ENCODE data around the gene ADAMTS8.

The ADAMTS8 gene

DNA sequence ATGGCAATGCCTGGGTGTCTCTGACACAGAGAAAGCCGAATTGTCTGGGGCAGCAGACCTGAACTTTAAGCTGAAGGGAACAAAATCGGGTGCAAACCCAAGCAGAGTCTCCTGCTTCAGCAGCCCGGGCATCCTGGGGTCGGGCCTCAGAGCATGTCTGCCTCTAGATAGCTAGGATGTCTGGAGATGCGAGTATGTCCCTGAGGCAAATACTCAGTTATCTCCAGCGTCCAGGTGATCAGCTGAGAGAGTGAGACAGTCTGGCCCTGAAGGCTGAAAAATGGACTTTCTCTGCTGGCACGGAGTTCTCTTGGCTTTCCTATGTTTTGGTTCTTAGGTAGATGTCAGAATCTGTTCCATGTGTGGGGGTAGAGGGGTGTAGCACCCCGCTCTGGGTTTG lies 3.3 kb downstream of the ADAMTS8 start:
- H3K4me3 ChIP-seq (ENCODE audit: low read length), result no peak overlapping the region
- DNase-seq (ENCODE audit: low read depth, low spot score), result no peak

DNA sequence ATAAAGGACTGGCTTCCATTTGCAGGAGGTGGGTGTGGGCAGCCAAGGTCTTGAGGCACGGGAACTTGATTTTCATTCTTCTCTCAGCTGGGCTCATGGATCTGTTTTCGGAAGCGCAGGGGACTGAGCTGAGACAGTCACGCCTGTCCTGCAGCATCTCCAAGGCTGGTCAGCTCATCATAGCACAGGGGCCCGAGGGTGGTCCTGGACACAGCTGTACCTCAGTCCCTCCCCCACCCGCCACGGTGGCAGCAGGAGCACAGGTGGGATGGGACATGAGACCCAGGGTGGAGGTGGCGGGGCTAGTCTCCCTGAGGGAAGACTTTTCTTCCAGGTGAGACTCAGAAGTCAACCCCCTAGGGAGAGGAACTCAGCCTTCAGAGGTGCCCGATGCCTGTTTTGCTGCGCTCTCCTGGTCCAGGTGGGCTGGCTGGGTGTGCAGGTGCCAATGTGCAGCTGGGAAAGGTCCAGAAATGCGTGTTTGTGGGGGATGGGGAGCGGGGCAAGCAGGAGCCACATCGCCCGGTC lies 3.7 kb downstream of the ADAMTS8 start:
- no peak for DNase-seq (ENCODE audit: low read depth, low spot score)

DNA sequence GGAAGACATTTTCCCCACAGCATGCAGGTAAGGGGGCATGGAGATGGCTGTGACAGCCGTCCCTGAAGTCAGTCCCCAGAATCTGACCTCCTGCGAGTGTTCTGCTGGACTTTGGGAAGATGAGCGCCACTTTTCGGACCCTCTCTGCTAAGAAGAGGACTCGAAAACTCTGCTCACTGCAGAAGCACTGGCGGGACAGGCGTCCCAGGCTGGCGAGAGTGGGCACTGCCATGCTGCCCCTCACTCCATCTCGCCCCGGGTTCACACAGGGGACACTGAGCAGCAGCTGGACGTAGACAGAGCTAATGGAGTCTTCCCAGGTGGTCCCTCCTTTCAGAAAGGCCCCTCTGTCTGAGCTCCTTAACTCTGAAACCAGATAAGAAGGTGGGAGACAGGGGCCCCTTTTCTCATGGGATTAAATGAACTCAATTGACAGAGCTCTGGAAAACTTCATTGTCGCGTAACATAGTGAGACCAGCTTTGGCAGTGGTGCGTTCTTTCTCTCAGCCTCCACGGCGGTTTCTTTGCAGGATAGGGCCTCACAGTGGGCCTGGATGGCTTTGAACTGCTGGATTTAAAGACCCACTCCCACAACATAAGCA lies 4.8 kb downstream of the ADAMTS8 start:
- DNase-seq (ENCODE audit: low read depth, low spot score), result no peak
- H3K4me3 ChIP-seq (ENCODE audit: low read length), result no peak overlapping the region

More for the DNA sequence above, 3.7 kb downstream of the ADAMTS8 start:
- no peak overlapping the region for H3K4me3 ChIP-seq (ENCODE audit: low read length)

- no peak overlapping the region for H3K4me3 ChIP-seq (ENCODE audit: low read length)
- DNase-seq (ENCODE audit: low read depth, low spot score), result no peak
Measured at GRCh38 chr11:130422251-130422995, 6.0 kb downstream of the ADAMTS8 start.

- H3K4me3 ChIP-seq (ENCODE audit: low read length), result no peak overlapping the region
- no peak for DNase-seq (ENCODE audit: low read depth, low spot score)
Measured at GRCh38 chr11:130421697-130422096, 6.7 kb downstream of the ADAMTS8 start.

- DNase-seq (ENCODE audit: low read depth, low spot score), result no peak
- no peak overlapping the region for H3K4me3 ChIP-seq (ENCODE audit: low read length)
Measured at GRCh38 chr11:130421199-130421585, 7.2 kb downstream of the ADAMTS8 start.

GRCh38 chr11:130420478-130421198 lies 7.8 kb downstream of the ADAMTS8 start:
- H3K4me3 ChIP-seq (ENCODE audit: low read length), result no peak overlapping the region
- no peak for DNase-seq (ENCODE audit: low read depth, low spot score)

GRCh38 chr11:130418756-130419155 lies 9.7 kb downstream of the ADAMTS8 start:
- no peak for DNase-seq (ENCODE audit: low read depth, low spot score)
- H3K4me3 ChIP-seq (ENCODE audit: low read length), result no peak overlapping the region

- H3K4me3 ChIP-seq (ENCODE audit: low read length), result no peak overlapping the region
- DNase-seq (ENCODE audit: low read depth, low spot score), result no peak
Measured at GRCh38 chr11:130418210-130418609, 10.2 kb downstream of the ADAMTS8 start.

DNA sequence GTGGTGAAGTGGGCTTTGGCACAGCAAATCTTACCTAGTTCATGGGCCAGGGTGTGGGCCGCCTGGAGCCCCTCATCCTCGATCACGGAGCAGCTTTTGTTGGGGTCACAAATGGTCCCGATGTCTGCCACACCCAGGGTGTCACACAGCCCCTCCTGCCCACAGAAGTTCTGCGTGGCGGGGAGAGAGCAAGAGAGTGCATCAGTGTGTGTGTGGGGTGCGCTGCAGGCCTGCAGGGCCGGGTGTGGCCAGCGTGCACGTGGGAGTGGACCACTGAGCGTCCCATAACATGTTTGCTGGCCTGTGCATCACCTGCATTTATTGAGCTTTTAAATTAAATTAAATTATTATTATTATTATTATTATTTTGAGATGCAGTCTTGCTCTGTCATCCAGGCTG lies 11.5 kb downstream of the ADAMTS8 start:
- DNase-seq (ENCODE audit: low read depth, low spot score), result no peak
- H3K4me3 ChIP-seq (ENCODE audit: low read length), result no peak overlapping the region

DNA sequence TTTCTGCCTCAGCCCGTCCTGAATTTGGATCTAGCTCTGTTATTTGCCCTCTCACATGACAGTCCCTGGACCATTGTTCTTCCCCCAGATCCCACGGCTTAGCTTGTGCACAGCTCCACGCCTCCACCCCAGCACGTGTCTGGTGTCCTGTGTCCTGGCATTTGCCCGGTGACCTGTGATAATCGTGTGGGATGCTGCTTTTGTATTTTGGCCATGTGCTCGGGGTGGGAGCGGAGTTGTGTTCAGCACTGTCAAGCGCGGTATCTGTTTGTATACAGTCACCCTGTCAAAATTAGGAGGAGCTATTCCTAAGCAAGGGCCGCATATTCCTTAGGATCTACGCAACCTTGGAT lies 11.9 kb downstream of the ADAMTS8 start:
- no peak overlapping the region for H3K4me3 ChIP-seq (ENCODE audit: low read length)

DNA sequence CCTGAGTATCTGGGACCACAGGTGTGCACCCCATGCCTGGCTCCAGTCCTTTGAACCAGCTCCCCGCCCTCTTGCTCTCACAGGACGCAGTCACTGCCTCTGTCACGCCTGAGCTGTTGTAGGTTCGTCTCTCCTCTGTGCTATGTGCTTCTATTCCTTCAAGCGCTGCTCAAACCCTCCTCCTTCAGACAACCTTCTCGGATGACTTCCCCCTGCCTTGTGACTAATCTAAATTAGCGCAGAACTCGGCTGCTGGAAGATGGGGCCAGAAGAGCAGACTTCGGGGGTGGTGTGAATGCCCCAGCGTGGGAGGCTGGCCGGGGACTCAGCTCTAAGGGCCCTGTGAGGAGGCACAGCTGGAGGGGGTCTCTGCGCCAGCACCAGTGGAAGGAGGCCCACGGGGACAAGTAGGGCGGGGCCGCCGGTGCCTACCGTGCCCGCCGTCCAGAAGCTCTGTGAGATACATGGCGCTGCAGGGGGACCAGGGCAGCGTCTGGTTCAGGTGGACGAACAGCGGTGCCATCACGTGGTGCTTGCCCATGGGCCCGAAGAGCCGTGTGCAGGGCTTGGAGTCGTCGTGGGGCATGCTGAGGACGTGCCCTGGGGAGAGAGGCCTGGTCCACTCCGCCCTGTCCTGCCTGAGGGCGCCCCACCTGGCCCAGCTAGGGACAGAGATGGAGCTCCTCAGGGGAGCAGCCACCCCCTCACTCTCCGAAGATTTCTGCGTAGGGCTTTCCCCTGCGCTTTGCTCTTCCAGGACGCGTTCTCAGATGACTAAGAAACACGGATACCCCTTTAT lies 12.5 kb downstream of the ADAMTS8 start:
- DNase-seq (ENCODE audit: low read depth, low spot score), result no peak
- no peak overlapping the region for H3K4me3 ChIP-seq (ENCODE audit: low read length)

More for the DNA sequence above, 11.9 kb downstream of the ADAMTS8 start:
- no peak for DNase-seq (ENCODE audit: low read depth, low spot score)

- DNase-seq (ENCODE audit: low read depth, low spot score), result no peak
- H3K4me3 ChIP-seq (ENCODE audit: low read length), result no peak overlapping the region
Measured at GRCh38 chr11:130414107-130415080, 14.0 kb downstream of the ADAMTS8 start.

DNA sequence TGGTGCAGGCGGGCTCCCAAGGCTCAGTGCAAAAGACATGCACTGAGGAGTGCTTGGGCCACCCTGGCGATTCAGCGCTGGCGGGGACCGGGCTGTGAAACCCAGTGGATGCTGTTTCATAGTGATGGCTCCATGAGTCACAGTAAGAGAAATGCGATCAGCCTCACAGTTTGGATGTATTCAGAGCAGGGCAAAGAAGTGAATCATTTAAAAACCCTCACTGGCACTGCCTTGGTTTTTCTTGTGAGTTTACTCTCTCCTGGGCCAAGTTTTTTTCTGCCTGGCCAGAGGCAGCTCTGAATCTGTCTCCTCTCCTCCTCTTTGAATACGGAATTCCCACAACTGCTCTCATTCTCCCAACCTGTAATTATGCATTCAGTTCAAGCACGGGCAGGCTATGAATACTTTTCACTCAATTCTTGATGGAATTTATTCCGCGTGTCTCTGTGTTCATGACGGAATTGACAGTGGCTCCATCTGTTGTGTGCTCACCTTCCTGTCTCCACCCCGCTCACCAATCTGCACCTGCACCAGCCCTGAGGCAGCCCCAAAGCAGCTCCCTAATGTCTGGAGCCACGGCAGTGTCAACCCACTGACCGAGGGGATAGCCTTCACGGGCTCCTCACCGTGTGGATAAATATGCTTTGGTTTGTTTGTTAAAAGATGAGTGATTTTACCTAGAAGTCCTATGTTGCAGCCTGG lies 14.9 kb downstream of the ADAMTS8 start:
- no peak for DNase-seq (ENCODE audit: low read depth, low spot score)

GRCh38 chr11:130411223-130411622 lies 17.2 kb downstream of the ADAMTS8 start:
- no peak for DNase-seq (ENCODE audit: low read depth, low spot score)
- H3K4me3 ChIP-seq (ENCODE audit: low read length), result no peak overlapping the region

More for the DNA sequence above, 14.9 kb downstream of the ADAMTS8 start:
- no peak overlapping the region for H3K4me3 ChIP-seq (ENCODE audit: low read length)

DNA sequence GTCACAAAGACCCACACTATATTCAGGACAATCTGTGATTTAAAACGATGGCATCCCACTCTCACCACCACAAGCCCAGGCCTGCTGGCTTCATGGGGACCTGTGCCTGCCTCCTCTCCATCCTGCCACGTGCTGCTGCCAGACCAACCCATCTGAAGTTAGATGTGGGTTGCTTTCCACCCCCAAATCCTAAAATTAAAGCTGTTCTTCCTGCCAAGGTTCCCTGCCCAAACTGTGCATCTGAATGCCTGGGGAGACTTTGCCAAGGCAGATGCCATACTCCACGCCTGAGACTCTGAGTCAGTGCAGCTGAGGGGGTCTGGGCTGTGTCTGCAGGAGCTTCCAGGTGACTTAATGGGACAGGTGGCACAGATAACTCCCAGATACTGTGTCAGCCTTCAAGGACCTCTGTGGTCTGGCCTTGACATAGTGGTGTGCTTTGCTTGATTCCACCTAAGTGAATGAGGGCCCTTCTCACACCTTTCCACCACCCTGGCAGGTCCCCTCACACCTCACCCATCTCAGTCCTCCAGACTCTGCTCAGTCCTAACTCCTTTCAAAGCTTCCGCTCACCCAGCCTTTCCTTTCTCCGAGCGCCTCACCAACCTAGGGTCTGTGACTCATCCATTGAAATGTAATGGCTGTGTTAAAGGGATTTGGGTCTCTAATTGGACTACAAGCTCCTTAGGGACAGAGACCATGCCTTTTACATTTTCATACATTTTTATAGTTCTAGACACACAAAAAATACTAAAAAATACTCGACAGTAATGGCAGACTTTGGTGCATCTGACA lies 18.6 kb downstream of the ADAMTS8 start:
- no peak for DNase-seq (ENCODE audit: low read depth, low spot score)
- H3K4me3 ChIP-seq (ENCODE audit: low read length), result no peak overlapping the region

DNA sequence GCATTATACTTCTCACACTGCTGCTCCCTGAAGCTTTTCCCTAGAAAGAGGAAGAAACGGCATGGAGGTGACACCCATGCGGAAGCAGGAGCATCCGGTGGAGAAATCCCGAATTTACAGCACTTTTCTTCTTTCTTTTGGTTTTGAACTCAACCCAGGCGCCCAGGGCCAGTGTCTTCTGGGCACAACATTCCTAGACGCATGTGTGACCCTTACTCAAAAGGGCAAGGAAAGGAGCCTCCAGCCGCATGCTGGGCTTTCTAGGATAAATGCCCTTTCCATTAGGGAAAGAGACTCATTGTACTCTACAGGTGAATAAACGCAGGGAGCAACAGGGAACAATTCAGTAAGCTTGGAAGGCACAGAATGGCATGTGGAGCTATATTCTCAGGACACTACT lies 19.5 kb downstream of the ADAMTS8 start:
- H3K4me3 ChIP-seq (ENCODE audit: low read length), result no peak overlapping the region
- DNase-seq (ENCODE audit: low read depth, low spot score), result no peak
